SKM-1 (cell line): Measurements from ENCODE around the gene HNMT.
"Not testable (repeated sequence)": the region's sequence is repeated elsewhere in the genome, so short reads cannot be mapped to it uniquely, and the experiment has no call there.

Experiments
- DNase-seq: peaks from one replicate; lab custom pipeline; 2025; ENCODE audit not compliant: unreplicated experiment; lab: John Stamatoyannopoulos, UW

Gene HNMT

DNA sequence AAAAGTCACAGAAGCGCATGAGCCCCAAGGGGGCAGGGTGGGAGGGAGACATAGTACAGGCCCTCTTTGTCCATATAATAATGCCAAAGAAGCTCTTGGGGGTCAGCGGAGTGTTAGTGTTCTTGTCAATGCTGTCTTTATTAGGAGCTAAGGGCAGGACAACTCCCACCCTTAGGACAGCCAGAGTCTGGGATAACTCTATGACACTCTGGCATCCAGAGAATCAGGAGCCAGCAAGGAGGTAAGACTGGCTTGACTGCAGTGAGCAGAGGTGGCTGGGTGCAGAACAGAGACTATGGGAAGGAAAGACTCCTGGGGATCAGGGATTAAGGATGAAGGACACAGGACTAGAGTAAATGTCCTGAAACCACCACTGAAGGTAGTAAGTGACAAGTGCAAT, 19.0 kb upstream of the HNMT start:
- DNase-seq = no peak

DNA sequence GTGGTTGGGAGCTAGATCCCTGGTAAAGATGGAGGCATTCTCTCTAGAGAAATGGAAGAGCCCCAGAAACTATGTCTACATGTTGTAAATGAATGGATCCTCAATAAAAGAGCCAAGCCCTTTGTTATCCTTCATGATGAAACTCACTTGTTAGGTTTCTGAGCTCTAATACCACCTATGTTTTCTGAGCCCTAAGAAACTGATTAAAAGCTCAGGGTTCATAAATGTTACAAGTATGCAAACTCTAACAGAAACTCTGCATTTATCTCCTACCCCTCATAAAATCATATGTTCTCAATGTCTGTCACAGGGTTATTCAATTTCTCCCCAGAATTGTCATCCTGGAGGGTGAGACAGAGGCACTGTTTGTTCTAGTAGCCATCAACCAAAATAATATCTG, 18.0 kb upstream of the HNMT start:
- no peak for DNase-seq

DNA sequence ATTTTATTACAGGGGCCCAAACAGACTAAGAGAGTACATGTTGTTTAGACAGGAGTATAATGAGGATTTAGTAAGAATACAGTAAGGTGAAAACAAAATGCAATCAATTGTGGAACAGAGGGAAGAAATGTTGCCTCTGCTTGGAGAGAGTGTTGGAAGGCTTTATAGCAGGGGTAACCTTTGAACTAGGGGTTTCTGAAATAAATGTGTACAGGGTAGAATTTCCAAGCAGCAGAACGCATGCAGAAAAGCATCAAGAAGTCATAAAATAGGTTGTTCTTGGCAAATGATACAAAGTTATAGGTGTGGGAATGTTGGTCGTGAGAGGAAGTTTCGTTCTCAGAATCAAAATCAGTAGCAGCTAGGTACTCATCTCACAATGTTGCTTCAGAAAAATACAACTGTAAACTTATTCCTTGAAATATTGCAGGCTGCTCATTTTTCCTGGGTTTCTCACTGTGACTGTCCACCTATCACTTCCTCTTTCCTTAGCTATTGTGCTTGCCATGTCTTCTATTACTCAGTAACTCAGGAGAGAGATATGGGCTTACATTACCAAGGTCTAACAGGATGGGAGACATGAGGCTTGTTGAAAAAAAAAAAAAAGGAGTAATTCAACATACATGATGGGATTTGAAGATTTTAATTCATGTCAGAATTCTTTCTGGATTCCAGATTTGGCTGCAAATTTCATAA, 17.1 kb upstream of the HNMT start:
- DNase-seq = peak; percentile 20

DNA sequence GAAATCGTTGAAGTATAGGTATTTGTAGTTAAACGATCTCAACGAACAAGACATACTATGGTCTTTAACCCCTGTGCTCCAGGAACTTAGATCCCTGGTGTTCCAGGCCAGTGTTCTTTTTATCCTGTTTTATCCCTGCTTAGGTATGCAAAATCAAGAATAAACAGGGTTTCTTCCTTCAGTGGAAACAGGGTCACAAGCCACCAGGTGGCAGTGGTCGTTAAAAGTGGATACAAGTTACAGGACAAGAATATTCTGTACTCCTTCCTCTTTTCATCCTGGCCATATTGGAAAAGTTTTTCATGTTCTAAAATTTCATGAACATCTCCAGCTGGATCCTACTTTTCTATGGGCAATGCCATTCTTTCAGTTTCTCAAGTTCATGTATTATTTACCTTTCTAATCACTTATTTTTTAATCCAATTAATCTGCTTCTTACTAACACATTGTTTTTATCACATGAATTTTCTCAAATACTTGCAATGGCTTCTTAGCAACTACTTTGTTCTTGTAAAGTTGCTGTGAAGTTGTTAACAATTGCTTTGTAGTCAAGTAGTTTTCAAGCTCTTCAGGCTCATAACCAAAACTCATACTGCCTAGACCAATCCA, 16.4 kb upstream of the HNMT start:
- peak; percentile 58 for DNase-seq

DNA sequence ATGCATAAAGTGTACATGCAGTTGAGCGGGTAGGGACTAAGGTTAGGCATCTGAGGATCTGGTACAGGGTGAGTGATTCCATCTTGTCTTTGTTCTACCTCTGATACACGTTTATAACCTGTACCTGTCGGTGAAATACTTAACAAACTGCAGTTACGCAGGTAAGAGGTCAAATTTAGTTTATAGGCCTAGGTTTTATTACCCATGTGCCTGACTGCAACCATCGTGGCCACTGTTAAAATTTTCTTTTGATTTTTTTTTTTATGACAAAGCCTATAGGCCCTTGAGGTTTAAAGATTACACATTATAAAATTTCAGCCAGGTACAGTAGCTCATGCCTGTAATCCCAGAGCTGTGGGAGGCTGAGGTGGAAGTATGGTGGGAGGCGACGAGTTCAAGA, 15.4 kb upstream of the HNMT start:
- no peak for DNase-seq

DNA sequence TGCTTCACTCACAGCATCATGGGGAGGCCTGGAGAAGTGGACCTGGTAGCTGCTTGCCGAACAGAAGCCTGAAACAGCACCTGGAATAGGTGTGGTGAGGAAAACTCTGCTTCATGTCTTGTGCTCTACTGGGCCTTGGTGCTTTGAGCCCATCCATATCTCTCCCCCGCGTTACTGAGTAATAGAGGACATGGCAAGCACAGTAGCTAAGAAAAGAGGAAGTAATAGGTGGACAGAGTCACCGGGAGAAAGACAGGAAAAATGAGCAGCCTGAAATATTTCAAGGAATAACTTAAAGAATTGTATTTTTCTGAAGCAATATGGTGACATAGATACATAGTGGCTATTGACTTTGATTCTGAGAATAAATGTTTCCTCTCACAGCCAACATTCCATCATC, 14.0 kb upstream of the HNMT start:
- DNase-seq = no peak

DNA sequence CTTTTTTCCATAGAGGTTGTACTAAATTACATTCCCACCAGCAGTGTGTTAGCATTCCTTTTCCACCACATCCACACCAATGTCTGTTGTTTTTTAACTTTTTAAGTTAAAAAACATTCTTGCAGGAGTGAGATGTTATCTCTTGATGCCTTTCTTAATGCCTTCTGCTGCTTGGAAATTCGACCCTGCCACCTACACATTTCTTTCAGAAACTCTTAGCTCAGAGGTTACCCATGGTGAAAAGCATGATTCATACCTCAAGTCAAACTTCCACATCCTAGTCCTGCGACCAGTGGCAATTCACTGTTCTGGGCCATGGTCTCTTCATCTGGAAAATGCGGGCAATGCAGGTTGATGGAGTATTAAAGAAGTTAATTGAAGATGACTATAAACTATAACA, 12.7 kb upstream of the HNMT start:
- DNase-seq = no peak

DNA sequence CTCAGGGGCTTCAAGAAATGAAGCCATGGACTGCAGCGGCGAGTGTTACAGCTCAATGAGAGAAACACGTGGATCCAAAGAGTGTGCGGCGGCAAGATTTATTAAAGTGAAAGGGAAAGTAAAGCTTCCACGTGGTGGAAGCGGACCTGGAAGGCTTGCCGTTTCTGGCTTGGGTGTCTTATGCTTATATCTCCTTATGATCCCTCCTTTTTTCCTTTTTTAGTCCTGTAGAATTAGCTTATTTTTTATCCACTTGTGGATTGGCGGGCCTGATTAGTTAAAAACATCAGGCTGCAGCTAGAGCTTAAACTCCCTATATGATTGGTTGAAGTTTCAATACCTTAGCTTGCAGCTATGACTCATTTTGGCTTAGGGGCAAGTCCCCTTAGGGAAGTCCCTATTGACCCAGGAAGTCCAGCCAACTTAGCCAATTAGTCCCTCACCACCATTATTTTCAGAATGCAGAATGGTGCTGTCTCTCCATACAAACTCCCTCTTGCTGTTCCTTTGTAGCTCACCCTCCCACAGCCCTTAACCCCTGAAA, 11.6 kb upstream of the HNMT start:
- no peak for DNase-seq

DNA sequence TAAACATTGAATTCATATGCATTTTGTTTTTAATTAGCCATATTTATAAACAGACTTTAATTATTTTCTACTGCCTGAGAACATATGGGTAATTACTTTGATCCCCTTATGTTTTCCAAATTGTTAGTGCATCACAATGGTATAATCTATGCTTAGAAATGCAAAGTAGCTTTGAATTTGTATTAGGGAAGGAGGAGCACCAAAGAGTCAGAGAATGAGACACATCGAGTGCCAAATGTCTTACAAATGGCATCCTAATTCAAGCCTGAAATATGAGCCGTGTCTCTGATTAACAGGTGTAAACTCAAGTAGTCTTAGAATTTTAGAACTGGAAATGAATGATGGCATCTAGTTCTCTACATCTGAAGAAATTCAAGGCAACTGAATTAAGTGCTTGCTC, 8.7 kb upstream of the HNMT start:
- DNase-seq = no peak

DNA sequence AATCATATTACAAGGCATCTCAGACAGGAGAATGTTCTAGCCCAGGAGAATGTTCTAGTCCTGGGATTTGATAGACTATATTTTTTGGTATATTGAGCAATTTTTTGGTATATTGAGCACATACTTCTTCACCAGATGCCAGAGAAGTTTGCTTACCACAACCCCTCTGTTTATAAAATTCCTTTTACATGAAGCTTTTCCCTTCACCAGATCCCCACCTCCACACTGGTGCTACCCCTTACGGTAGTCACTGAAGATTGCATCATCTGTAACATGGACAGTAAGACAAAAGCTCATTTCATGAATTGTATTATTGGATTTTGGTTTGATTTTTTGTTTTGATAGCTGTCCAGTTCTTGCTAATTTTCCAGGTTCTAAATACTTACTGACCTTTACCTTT, 7.2 kb upstream of the HNMT start:
- DNase-seq = no peak

DNA sequence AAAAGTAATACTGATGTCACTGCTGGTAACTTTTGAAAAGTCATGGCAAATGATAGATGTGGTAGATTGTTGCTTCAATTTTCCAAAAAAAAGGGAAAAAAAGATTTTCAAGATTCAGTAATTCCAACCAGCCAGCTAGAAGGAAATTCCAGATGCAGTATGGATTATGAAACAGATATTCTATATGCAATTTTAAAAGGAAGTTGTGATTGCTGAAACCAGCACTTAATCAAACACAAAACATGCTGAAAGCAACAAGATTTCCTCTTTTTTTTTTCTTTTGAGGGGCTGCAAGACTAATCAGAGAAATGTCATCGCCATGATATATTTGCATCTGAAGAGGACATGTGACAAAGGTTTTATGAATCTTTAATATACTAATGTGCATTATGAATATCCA, 5.1 kb upstream of the HNMT start:
- no peak for DNase-seq

DNA sequence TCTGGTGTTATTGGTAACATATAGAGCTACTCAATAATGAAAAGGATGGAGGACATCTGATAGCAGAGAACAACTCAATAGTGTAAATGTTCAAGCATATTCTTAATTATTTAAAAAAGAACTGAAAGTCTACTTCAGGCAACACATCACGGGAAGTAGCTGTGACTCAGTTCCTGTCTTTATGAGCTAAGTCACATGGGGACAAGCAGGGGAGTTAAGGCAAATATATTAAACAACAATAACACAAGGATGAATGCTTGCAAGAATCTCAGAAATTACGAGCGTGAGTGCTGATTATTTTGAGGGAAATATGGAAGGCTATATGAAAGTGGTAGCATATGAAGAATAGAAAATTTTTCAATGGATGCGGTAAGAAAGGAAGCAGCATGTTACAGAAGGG, 4.0 kb upstream of the HNMT start:
- DNase-seq = no peak

DNA sequence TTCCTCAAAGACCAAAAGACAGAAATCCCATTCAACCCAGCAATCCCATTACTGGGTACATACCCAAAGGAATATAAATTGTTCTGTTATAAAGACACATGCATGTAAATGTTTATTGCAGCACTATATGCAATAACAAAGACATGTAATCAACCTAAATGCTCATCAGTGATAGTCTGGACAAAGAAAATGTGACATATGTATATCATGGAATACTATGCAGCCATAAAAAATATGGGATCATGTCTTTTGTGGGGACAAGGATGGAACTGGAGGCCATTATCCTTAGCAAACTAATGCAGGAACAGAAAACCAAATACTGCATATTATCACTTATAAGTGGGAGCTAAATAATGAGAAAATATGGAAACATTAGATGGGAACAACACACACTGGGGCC, 2.7 kb upstream of the HNMT start:
- DNase-seq = no peak

DNA sequence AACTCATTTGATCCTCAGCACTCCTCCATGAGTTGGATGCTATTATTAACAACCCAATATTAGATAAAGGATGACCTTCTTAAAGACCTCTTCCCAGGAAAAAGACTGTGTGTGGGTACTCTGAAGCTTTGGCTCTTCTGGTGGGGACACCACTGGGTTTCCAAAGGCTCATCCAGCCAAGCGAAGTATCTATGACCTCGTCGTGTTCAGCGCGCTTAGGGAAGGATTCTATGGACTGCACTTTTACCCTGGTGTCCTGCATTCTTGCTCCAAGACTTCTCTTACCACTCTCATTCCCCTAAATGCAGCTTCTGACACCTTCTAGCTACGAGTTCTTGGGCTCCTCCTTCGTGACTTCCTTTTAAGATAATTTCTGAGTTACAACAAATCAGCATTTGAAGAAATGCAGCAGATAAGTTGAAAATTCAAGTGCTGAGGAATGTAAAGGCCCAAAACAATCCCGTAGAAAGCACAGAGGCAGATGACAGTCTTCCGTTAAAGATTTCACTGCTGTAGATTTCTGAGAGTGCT, 673 bp upstream of the HNMT start:
- DNase-seq = no peak

DNA sequence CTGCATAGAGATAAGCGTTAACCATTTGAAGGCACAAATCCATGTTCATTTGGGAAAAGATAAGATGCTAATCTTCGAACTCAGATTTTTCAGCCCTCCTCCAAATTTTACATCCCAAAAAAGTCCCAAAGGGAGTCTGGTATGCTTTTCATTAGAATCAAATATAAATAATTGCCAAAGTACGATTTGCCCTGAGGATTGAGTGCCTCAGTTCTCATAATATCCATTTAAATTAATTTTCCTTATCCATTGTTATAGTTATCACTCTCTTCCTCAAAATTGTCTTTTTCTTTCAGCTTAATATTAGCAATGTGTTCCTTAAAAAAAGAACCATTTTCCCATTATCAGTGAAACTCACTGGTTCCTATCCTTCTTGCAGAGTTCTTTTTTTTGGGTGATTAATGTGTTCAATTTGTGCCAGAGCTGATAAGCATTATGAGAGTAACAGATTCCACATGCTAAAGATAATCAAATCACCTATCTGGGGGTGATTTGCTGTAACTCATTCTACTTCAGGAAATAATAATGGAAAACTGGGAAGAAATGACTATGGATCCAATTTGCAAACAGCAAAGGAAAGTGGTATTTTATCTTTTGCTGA, 686 bp downstream of the HNMT start:
- DNase-seq = no peak

DNA sequence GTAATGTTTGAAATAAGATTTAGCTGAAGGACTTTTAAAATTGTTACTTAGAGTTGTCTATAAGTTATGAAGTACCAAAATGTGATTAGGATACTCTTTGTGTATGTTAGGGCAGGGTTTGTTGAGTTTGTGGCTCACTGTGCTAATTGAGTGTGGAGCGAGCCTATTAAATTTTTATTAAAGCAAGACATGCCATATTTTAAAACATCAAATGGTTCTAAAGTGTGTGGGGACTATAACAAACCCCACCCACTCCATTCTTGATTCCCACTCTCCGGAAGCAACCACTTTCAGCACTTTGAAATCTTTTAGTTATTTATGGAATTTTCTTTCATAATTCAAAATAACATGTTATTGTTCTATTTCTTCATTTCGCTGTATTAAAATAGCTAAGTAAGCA, 1.8 kb downstream of the HNMT start:
- no peak for DNase-seq

DNA sequence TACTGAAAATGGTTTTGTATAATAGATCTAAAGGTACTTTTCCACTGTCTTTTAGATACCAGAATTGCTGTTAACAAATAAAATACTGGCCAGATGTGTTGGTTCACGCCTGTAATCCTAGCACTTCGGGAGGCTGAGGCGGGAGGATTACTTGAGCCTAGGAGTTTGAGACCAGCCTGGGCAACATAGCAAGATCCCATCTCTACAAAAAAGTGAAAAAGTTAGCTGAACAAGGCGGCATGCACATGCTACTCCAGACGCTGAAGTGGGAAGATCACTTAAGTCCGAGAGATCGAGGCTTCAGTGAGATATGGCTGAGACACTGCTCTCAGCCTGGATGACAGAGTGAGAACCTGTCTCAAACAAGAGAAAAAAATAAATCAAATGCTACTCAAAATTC, 2.8 kb downstream of the HNMT start:
- no peak for DNase-seq

DNA sequence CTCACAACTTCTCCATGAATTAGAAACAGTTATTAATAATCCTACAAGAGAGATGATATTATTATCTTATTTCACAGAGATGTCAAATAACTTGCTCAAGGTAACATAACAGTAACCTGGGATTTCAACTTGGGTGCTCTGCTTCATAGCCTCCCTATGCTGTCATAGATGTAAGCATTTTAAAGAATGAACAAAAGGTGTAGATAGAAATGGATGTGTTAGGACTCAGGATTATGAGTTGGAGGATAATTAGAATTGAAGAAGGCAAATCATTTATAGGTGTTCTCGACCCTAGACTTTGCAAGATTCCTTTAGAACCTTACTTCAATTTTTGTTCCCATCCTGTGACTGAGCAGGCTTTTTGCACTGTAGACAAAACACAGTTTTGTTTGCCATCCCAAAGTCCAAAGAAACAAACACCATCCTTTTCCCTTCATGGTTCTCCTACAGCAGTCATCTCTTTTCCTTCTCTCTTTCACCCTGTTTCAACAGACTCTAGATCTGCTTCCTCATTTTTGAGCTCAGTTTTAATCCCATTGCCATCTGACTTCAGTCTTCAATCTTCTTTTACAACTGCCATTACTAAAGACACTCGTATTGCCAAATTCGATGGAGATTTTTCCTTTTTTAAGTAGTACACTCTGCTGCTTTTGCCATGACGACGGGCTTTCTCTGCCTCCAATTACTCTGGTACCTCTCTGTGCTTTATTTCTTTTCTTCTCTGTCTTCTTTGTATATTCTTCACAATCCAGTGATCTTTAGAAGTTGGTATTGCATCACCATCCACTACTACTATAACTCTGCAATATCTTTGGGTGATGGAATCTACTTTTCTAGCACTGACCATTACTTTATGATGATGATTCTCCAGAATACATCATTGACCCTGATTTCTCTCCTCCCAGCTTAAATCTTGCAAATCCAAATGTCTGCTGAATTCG, 4.5 kb downstream of the HNMT start:
- peak; percentile 76 for DNase-seq

DNA sequence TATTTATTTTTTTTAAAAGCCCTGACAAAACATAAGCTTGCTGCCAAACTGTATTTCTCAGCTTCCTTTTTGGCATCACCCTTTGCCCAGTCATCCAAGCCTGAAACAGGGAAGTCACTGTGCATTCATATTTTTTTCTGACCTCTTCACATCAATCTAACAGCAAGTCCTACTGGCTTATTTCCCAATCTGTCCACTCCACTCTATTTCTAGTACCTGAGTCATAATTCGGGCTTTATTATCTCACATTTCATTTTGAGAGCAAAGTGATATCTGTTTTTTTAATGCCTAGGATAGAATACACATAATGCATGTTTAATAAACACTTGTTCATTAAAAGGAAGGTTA, 5.1 kb downstream of the HNMT start:
- DNase-seq = peak; percentile 76

DNA sequence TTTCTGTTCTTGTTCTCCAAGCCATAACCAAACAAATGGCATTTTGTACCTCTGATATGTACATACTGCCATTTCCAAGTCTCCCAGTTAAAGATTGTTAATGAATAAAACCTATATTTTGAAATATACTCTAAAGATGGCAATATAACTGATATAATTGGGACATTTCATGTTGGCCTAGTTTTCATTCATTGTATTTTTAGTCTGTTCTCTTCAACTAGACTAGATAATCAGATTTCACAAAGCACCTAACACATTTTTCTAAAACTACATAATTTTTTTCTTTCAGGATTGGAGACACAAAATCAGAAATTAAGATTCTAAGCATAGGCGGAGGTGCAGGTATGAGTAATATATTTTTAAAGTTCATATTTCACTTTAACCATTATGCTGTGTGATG, 5.6 kb downstream of the HNMT start:
- DNase-seq = no peak

DNA sequence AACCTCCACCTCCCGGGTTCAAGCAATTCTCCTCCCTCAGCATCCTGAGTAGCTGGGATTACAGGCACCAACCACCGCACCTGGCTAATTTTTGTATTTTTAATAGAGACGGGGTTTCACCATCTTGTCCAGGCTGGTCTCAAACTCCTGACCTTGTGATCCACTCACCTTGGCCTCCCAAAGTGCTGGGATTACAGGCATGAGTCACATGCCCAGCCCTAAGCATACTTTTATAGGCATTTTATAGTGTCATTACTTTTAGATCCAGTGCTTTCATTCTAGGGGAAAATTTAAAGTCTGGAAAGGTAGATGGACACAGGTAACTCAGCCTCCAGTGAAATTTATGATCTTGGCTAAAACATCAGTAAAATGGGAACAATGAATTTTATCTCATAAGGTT, 7.0 kb downstream of the HNMT start:
- not testable (repeated sequence) for DNase-seq
